ENCODE results near the gene ITPRID2. TPM values are rescaled to one million over a fixed set of nuclear protein-coding genes. Genes with fewer than 3 reads are reported as not detected.

ITPRID2 gene
- total and polyA plus RNA-seq, 7 donors = 31.6 to 73.3 (median 56.4) TPM

DNA sequence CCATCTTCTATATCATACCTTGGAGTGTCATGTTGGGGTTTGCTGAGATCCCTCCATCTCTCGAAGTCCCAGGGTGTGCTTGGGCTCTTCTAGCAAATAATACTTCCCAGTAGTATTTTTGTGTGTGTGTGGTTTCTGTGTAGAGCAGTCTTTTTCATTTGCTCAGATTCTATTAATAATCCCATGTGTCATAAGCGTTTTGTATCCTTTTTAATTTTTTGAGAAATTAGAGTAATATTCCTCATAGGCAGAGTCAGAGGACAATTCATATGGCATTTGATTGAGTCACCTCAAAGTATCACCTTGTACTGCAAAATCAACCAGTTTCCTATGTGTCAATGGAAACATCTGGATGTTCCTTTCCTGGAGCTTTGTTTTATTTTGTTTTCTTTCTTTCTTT lies 56.7 kb downstream of the ITPRID2 start:
- DNase-seq = no peak
- no peak overlapping the region for H3K27ac ChIP-seq
- no peaks in the 10 kb centered on the region for H3K9me3 ChIP-seq
- 85 to 93% (median 92%) methylated on average over 2 of the region's 2 CpGs for WGBS, 3 donors
- intact Hi-C loops (cut with DNase I) = no loop called here
- no peaks in the 10 kb centered on the region for H3K36me3 ChIP-seq (ENCODE audit: insufficient read depth in 1 of 2, low read depth in 1 of 2)
- no peaks in the 10 kb centered on the region for H3K27me3 ChIP-seq (ENCODE audit: insufficient read depth in 3 of 3, low read length in 2 of 3)
- no peak overlapping the region for H3K4me3 ChIP-seq
- H3K4me1 ChIP-seq = no peaks in the 10 kb centered on the region
- TF ChIP-seq, protein P1, sequence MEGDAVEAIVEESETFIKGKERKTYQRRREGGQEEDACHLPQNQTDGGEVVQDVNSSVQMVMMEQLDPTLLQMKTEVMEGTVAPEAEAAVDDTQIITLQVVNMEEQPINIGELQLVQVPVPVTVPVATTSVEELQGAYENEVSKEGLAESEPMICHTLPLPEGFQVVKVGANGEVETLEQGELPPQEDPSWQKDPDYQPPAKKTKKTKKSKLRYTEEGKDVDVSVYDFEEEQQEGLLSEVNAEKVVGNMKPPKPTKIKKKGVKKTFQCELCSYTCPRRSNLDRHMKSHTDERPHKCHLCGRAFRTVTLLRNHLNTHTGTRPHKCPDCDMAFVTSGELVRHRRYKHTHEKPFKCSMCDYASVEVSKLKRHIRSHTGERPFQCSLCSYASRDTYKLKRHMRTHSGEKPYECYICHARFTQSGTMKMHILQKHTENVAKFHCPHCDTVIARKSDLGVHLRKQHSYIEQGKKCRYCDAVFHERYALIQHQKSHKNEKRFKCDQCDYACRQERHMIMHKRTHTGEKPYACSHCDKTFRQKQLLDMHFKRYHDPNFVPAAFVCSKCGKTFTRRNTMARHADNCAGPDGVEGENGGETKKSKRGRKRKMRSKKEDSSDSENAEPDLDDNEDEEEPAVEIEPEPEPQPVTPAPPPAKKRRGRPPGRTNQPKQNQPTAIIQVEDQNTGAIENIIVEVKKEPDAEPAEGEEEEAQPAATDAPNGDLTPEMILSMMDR (IDR thresholded peaks at IDR 0.05) = no peak
- ATAC-seq = no peak

DNA sequence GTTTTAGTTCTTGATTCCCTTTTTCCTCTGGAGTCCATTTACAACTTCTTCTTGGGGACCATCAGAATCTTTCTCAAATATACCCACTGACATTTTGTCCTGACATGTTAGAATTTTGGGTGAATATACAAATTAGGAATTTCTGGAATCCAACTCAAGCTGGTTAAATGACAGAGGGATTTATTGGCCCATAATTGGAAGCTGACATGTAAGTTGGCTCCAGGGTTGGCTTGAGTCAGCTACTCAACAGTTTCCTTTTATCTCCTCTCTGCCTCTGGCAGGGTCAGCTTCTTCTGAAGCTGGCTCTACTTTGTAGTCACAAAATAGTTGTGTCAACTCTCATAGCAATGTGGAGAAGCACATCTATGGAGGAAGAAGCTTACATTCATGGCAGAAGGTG lies 57.5 kb downstream of the ITPRID2 start:
- Histone ChIP-seq H3K27me3 (ENCODE audit: insufficient read depth in 3 of 3, low read length in 2 of 3) (no peaks in the 10 kb centered on the region), H3K27ac (no peak overlapping the region), H3K4me3 (no peak overlapping the region), H3K36me3 (ENCODE audit: insufficient read depth in 1 of 2, low read depth in 1 of 2) (no peaks in the 10 kb centered on the region), H3K9me3 (no peaks in the 10 kb centered on the region), H3K4me1 (no peaks in the 10 kb centered on the region)
- intact Hi-C loops (cut with DNase I) = no loop called here
- ATAC-seq (no peak), DNase-seq (no peak)
- TF ChIP-seq, protein P1 (IDR thresholded peaks at IDR 0.05) = no peak

DNA sequence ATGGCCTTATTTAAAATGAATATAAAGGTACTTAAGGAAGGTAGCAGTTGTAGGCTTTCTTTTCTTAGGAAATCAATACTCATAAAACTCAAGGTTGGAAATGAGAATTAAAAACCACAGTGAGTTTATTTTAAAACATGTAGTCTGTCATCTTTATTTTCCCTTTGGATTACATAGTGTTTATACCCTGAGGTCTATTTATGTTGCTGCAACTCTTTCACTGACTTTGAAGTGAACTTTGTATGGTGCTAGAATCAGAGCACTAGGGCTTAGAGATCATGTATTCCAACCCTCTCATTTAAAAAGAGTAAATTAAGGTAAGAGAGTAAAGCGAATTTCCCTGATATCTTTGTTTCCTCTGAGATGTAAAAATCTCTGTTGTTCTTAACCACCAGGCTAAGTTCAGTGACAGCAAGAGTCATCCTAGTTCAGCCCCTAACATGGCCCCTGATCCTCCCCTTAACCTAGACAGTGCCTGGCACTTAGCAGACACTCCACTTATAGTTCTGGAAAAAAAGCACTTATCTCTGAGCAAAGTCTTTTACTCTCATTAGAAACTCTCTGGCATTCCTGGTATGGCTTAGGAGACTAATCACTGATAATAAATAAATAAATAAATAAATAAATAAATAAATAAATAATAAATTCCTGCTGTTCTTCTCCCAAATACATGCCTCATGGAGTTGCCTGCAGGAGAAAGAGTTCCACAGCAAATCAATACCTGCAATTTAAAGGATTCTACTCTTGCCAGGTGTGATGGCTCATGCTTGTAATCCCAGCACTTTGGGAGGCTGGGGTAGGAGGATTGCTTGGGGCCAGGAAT lies 61.1 kb downstream of the ITPRID2 start:
- intact Hi-C loops (cut with DNase I) = loop anchor here in 1 of 2 donors (10.0 kb wide), 1 partner anchor 208 kb away; no protein-coding TSS in a partner anchor
- no peaks in the 10 kb centered on the region for H3K4me1 ChIP-seq
- no peaks in the 10 kb centered on the region for H3K27me3 ChIP-seq (ENCODE audit: insufficient read depth in 3 of 3, low read length in 2 of 3)
- no peak overlapping the region for H3K4me3 ChIP-seq
- ATAC-seq (no peak), DNase-seq (no peak)
- H3K27ac ChIP-seq = no peak overlapping the region
- TF ChIP-seq, protein P1 (IDR thresholded peaks at IDR 0.05) = no peak
- no peaks in the 10 kb centered on the region for H3K36me3 ChIP-seq (ENCODE audit: insufficient read depth in 1 of 2, low read depth in 1 of 2)
- H3K9me3 ChIP-seq = no peaks in the 10 kb centered on the region
- 90 to 92% (median 91%) methylated on average over 1 of the region's 1 CpG for WGBS, 3 donors

DNA sequence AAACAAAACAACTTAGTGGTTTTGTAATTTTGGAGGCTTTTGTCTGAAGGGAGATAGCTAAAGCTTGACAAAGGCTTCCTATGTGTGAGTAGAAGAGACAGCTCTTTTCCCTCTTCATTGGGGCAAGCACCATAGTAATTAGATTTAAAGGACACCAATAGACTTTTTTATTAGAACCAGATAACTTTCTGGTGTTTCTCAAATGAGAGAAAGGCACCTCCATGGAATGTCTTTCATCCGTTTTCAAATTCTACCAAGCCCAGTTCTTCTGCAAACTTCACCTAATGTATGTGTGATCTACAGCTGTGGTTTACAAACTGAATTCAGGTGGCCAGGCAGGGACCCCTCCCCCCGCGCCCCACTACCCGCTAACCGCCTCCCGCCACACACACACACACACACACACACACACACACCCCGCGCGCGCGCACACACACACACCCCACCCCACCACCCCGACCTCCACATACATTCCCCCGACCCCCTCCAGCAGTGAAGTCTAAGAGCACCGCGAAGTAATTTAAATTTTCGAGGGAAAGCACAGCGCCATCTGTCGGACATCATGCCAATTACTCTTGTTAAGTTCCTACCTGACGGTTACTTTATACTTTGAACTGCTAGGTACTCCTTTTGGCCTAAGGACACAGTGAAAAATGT lies 62.5 kb downstream of the ITPRID2 start:
- H3K36me3 ChIP-seq (ENCODE audit: insufficient read depth in 1 of 2, low read depth in 1 of 2) = no peaks in the 10 kb centered on the region
- 0 to 4% (median 4%) methylated on average over 17 to 19 of the region's 19 CpGs for WGBS, 3 donors
- H3K27ac ChIP-seq = no peak overlapping the region
- TF ChIP-seq, protein P1 (IDR thresholded peaks at IDR 0.05) = peak; percentile 57
- no peaks in the 10 kb centered on the region for H3K9me3 ChIP-seq
- intact Hi-C loops (cut with DNase I) = loop anchor here (2.0 to 10.0 kb wide), 2 partner anchors 209 to 211 kb away; no protein-coding TSS in a partner anchor
- H3K27me3 ChIP-seq (ENCODE audit: insufficient read depth in 3 of 3, low read length in 2 of 3) = no peaks in the 10 kb centered on the region
- ATAC-seq (peak; percentile 46 to 76 (median 66)), DNase-seq (peak; percentile 23 to 58)
- no peaks in the 10 kb centered on the region for H3K4me1 ChIP-seq
- peak overlapping the region; percentile 13 for H3K4me3 ChIP-seq
